Brain microvascular endothelial cell (primary cell): ENCODE data around the gene BAIAP3.

Experiments
- DNase-seq: peaks from one replicate; pipeline ENCODE4 v3.0.0-alpha.2; 2020
- H3K27ac ChIP-seq: fragments of 250-450 bp; sonication (Bioruptor Pico); 2 replicates; pipeline ENCODE4 v1.5.1; 2020; ENCODE audit warnings: mild to moderate bottlenecking, moderate library complexity
- H3K27me3 ChIP-seq: fragments of 250-450 bp; sonication (Bioruptor Pico); replicated peaks from 2 replicates; pipeline ENCODE4 v1.5.1; 2020; ENCODE audit warnings: mild to moderate bottlenecking
- H3K36me3 ChIP-seq: fragments of 250-450 bp; sonication (Bioruptor Pico); replicated peaks from 2 replicates; pipeline ENCODE4 v1.5.1; 2020; ENCODE audit warnings: mild to moderate bottlenecking
- H3K4me3 ChIP-seq: 2 replicates; pipeline ENCODE4 v1.5.1; 2011; ENCODE audit warnings: low read depth, mild to moderate bottlenecking, control low read depth, low read length, moderate library complexity
- in situ Hi-C: cut with HindIII; loops from 2 replicates; pipeline ENCODE4 v1.10.0; 2017; ENCODE audit warnings: low sequenced_read_pairs, low pct_ligation_motif_present
- TF ChIP-seq, protein P1 (sequence below): IDR thresholded peaks from 2 replicates; pipeline ENCODE4 v1.5.1; 2011; ENCODE audit warnings: low read depth, mild to moderate bottlenecking, moderate library complexity, low read length, control low read depth, inconsistent platforms; ENCODE audit errors: missing control alignments

BAIAP3 gene

DNA sequence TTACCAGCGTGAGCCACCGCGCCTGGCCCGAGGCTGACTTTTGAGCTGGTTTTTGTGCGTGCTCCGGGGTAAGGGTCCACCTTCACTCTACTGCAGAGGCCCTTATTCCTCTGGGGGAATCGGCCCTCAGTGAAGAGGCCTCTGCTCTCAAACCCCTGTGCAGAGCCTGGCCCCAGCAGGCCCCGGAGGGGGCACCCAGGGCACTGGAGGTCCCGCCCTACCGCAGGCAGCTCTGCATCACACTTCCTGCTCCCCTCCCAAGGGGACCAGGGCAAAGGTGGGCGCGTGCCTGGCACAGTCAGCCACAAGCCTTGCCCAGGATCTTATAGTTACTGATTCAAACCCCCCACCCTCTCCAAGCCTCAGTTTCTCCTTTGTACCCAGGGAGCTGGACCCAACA, 27.6 kb upstream of the BAIAP3 start:
- Histone ChIP-seq H3K4me3 (no peak overlapping the region), H3K27ac (no peak overlapping the region), H3K27me3 (no peaks in the 10 kb centered on the region), H3K36me3 (no peaks in the 10 kb centered on the region)
- in situ Hi-C loops: no loop called here
- TF ChIP-seq, protein P1, sequence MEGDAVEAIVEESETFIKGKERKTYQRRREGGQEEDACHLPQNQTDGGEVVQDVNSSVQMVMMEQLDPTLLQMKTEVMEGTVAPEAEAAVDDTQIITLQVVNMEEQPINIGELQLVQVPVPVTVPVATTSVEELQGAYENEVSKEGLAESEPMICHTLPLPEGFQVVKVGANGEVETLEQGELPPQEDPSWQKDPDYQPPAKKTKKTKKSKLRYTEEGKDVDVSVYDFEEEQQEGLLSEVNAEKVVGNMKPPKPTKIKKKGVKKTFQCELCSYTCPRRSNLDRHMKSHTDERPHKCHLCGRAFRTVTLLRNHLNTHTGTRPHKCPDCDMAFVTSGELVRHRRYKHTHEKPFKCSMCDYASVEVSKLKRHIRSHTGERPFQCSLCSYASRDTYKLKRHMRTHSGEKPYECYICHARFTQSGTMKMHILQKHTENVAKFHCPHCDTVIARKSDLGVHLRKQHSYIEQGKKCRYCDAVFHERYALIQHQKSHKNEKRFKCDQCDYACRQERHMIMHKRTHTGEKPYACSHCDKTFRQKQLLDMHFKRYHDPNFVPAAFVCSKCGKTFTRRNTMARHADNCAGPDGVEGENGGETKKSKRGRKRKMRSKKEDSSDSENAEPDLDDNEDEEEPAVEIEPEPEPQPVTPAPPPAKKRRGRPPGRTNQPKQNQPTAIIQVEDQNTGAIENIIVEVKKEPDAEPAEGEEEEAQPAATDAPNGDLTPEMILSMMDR: no peak
- DNase-seq: no peak

DNA sequence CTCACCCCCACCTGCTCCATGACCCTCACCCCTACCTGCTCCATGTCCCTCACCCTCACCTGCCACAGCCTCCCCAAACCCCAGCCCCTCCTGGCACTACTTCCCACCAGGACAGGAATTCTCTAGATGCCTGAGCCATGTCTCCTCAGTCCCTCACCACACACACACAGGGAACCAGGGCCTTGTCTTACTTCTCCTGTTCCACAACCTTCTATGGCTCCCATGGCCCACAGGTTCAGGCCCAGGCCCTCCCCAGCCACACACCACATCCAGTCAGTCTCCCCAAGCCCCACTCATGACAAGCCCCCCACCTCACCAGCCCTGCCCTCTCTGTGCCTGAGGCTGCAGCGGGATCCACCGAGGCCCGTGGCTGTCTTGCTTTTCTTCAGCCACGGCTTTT, 27.1 kb upstream of the BAIAP3 start:
- Histone ChIP-seq H3K27me3 (no peaks in the 10 kb centered on the region), H3K36me3 (no peaks in the 10 kb centered on the region), H3K4me3 (no peak overlapping the region), H3K27ac (no peak overlapping the region)
- no peak for DNase-seq
- TF ChIP-seq, protein P1: no peak
- in situ Hi-C loops: no loop called here

DNA sequence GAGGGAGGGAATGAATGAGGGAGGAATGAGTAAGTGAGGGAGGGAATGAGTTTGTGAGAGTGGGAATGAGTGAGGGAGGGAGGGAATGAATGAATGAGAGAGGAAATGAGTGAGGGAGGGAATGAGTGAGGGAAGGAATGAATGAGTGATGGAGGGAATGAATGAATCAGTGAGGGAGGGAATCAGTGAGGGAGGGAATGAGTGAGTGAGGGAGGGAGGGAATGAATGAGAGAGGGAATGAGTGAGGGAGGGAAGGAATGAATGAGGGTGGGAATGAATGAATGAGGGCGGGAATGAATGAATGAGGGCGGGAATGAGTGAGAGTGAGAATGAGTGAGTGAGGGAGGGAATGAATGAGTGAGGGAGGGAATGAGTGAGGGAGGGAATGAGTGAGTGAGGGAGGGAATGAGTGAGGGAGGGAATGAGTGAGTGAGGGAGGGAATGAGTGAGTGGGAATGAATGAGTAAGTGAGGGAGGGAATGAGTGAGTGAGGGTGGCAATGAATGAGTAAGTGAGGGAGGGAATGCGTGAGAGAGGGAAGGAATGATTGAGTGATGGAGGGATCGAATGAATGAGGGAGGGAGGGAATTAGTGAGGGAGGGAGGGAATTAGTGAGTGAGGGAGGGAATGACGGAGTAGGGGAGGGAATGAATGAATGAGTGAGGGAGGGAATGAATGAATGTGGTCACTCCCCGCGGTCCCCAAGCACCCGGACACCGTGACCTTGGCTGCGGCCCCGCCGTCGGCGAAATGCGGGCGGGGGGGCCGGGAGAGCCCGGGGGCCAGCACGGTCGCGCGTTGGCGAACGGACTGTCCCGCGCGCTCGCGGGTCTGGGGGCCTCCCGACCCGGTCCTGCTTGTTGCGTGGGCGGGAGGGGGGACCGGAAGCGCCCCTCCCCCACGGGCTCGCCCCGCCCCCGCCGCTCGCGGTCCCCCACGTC, 25.1 kb upstream of the BAIAP3 start:
- DNase-seq: no peak
- TF ChIP-seq, protein P1: no peak
- Histone ChIP-seq H3K27ac (peak overlapping the region; percentile 100), H3K36me3 (peaks cover 6% of the 10 kb centered on the region), H3K27me3 (no peaks in the 10 kb centered on the region), H3K4me3 (peak overlapping the region; percentile 43)
- in situ Hi-C loops: no loop called here

DNA sequence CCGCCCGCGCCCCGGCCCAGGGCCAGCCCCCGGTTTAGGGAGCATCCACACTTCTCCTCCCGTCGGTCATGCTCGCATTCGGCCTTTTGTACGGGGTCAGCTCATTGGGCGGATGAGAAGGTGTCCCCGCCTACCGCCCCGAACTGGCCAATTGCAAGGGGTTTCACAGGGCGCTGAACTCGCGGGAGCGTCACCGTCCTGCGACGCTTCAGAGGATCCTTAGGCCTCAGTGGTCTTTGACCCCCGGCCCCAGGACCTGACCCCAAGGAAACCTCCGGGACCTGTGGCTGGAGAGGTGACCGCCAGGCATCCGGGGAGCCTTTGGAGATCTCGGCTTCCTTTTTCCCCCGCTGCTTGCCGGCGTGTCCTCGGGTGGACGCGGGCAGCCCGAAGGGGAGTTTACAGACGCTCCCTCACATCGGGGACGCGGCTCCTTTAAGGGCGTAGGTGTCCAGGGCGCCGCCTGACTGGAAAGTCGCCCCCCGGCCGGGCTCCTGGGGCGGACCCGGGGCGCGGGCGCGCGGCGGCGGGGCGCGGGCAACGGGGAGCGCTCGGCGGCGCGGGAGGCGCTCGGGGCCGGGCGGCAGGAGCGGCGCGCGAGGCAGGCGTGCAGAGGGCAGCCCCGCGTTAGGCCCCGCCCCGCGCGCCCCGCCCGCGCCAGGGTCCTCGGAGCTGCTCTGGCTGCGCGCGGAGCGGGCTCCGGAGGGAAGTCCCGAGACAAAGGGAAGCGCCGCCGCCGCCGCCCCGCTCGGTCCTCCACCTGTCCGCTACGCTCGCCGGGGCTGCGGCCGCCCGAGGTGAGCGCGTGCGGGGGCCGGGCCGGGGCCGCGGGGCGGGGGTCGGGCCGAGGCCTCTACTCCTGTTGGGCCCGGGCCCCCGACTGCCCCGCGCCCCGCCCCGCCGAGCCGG, 24.2 kb upstream of the BAIAP3 start, which contains the start of gene UBE2I:
UBE2I (plus strand) TSS at position 660 of the 909 bp plus-strand sequence. CDS start 4,395 bp downstream, outside the sequence.
- peak; percentile 98 for DNase-seq
- in situ Hi-C loops: no loop called here
- Histone ChIP-seq H3K27ac (peak within 1 kb of the TSS; percentile 100), H3K4me3 (peak within 1 kb of the TSS; percentile 77), H3K36me3 (peaks cover 9% of the 10 kb centered on the region), H3K27me3 (no peaks in the 10 kb centered on the region)
- TF ChIP-seq, protein P1: no peak

DNA sequence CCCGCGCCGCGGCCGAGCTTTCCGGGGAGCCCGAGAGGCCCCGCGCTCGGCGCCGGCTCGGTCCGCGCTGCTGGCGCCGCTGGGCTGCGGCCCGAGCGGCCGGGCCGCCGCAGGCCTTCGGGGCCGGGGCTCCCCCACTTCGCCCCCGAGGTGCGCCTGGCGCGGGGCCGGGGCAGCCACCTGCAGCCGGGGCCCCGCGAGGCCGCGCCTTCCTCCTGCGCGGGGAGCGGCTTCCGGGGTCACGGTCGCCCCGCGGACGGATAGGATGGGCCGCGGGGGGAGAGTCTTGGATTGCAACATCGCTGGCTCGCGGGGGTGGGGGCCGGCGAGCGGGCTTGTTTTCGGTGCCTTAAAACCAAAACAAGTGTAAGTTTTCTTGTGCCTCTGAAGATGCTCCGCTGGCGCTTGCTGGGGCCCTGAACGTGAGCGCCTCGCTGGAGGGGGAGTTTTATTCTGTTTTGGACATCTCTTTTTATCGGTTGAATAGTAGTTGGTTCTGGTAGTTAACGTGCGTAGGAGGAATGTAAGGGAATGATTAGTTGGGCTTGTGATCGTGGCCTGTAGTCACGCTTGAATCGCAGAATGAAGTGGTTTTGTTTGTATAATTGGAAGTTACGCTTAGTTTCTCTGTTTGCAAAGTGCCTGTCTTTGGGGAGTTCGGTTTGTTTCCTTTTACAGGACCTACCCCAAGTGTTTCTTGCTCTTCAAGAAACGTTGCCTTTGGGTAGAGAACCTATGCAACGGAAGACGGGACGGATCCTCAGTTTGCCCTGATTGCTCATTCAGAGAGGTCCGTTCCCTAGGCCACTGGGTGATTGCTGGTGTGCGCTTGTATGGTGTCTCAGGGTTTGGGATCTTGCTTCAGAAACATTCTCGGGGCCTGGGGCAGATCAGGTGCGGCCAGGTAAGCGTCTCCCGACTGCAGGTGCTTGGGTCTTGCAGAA, 23.3 kb upstream of the BAIAP3 start:
- in situ Hi-C loops: no loop called here
- DNase-seq: peak; percentile 12
- peaks cover 19% of the 10 kb centered on the region for H3K36me3 ChIP-seq
- TF ChIP-seq, protein P1: no peak
- no peaks in the 10 kb centered on the region for H3K27me3 ChIP-seq
- peak overlapping the region; percentile 77 for H3K4me3 ChIP-seq
- peak overlapping the region; percentile 30 for H3K27ac ChIP-seq
